Muscle layer of colon (tissue), 2 donors: Measurements from ENCODE around the gene ADAM12.
"Not testable (repeated sequence)": the region's sequence is repeated elsewhere in the genome, so short reads cannot be mapped to it uniquely, and the experiment has no call there.

Experiments
- H3K27ac ChIP-seq: one replicate; pipeline ENCODE4 v1.7.0; 2013; ENCODE audit warnings: low read depth, mild to moderate bottlenecking, low read length, moderate library complexity
- H3K27me3 ChIP-seq, 2 donors: one replicate each; pipeline ENCODE4 v1.7.0; 2013; ENCODE audit warnings: low read length in 2 of 2, mild to moderate bottlenecking in 2 of 2; ENCODE audit not compliant: insufficient read depth in 2 of 2, control insufficient read depth in 1 of 2
- H3K36me3 ChIP-seq: one replicate; pipeline ENCODE4 v1.7.0; 2013; ENCODE audit warnings: mild to moderate bottlenecking, low read length; ENCODE audit not compliant: insufficient read depth
- H3K4me1 ChIP-seq: one replicate; pipeline ENCODE4 v1.7.0; 2013; ENCODE audit warnings: mild to moderate bottlenecking, low read length; ENCODE audit not compliant: insufficient read depth
- H3K4me3 ChIP-seq, 2 donors: one replicate each; pipeline ENCODE4 v1.7.0; 2013; ENCODE audit warnings: low read length in 2 of 2, low read depth in 1 of 2, mild to moderate bottlenecking in 1 of 2, moderate library complexity in 1 of 2
- H3K9ac ChIP-seq: one replicate; pipeline ENCODE4 v1.7.0; 2013; ENCODE audit warnings: low read length
- H3K9me3 ChIP-seq: one replicate; pipeline ENCODE4 v1.7.0; 2013; ENCODE audit warnings: mild to moderate bottlenecking, low read length
- donor health status: abdominal sarcoma.
- donor health status: Adenocarcinoma of cecum.

ADAM12 gene

DNA sequence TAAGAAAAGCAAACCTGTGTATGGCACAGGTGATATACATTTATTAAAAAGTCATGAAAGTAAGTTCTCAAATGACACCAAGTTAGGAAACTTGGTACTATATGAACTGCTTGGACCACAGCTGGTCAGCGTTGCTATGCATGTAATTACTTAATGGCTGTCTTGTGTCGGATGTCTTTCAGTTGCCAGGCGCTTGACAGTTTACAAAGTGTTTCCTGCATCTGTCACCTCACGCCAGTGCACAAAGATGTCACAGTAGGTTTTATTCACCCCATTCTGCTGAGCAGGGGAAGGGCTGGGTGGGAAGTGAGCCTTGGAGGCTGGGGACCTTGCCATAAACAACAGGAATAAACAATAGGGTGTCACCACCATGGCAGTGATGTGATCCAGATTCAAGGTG, 35.8 kb downstream of the ADAM12 start:
- Histone ChIP-seq H3K4me1 (no peaks in the 10 kb centered on the region), H3K27ac (no peak overlapping the region), H3K4me3 (no peak overlapping the region), H3K27me3 (no peaks in the 10 kb centered on the region), H3K9ac (no peak overlapping the region), H3K36me3 (no peaks in the 10 kb centered on the region), H3K9me3 (no peaks in the 10 kb centered on the region)

DNA sequence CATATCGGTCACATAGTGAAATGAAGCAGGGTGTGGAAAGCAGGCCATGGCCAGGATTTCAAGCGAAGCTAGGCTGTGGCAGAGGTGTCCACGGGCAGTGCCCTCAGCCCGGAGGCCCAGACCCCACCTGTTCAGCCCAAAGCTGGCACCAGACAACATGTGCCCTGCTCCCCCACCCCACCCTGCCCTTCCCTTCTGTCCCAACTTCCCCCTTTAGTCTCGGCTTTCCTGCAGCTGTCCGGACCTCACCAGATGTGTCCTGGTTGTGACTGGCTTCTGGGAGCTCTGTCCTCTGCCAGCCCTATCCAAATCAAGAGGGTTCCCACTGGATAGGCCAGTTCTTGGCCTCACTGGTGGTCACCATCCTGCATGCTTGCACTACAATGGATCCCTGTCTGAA, 37.3 kb downstream of the ADAM12 start:
- H3K27me3 ChIP-seq: no peaks in the 10 kb centered on the region

DNA sequence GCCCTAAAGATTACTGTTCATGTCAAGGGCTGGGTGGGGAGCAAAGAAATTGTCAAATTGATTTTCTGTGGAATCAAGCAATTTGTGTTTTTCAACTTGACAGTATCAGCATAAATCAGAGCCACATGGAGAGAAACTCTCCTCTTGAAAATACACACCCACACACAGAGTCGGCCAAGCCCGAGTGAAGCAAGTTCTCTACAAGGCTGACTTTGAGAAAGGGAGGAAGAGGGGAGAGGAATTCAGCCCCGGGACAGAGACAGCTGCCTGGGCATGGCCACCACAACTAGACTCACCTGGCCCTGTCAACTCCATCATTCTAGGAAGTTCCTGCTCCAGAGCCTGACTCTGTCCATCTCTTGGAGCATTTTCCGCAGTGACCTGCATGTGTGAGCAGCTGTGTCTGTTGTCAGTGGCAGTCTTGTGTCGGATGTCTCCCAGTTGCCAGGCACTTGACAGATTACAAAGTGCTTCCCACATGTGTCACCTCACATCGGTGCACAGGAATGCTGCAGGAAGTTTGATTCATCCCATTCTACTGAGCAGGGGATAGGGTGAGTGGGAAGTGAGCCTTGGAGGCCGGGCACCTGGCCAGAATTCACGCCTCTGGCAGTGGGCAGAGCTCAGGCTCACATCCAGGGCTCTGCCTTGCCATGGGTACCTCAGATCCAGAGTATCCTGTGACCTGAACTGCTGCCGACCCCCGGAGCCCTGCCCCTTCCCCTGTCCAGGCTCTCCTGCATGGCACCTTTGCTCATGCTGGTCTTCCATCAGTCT, 37.9 kb downstream of the ADAM12 start:
- Histone ChIP-seq H3K36me3 (no peaks in the 10 kb centered on the region), H3K9ac (no peak overlapping the region), H3K4me1 (no peaks in the 10 kb centered on the region), H3K27ac (no peak overlapping the region), H3K27me3 (no peaks in the 10 kb centered on the region), H3K4me3 (no peak overlapping the region), H3K9me3 (no peaks in the 10 kb centered on the region)

More for the DNA sequence above, 37.3 kb downstream of the ADAM12 start:
- H3K4me3 ChIP-seq: no peak overlapping the region
- H3K9ac ChIP-seq: no peak overlapping the region
- H3K36me3 ChIP-seq: no peaks in the 10 kb centered on the region
- H3K27ac ChIP-seq: no peak overlapping the region
- H3K9me3 ChIP-seq: no peaks in the 10 kb centered on the region
- H3K4me1 ChIP-seq: no peaks in the 10 kb centered on the region

DNA sequence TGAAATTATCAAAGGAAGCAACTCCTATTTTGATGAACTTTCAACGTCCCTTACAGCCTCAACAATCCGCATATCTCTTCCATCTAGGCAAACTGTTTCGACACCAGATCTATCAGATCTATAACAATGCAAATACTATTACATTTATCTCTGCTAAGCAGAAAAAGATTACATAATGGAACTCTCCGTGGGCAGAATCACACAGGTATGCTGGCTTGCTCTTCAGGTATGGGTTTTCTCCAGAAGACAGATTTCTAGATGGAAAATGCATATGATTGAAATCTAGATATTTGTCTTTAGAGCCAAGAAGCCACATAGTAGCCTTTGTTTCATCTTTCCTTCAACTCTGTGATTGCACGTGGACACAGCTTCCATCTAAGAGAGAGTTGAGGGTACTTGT, 38.6 kb downstream of the ADAM12 start:
- no peaks in the 10 kb centered on the region for H3K27me3 ChIP-seq
- H3K9me3 ChIP-seq: no peaks in the 10 kb centered on the region
- no peaks in the 10 kb centered on the region for H3K36me3 ChIP-seq
- H3K4me1 ChIP-seq: no peaks in the 10 kb centered on the region
- no peak overlapping the region for H3K27ac ChIP-seq
- H3K4me3 ChIP-seq: no peak overlapping the region
- no peak overlapping the region for H3K9ac ChIP-seq

DNA sequence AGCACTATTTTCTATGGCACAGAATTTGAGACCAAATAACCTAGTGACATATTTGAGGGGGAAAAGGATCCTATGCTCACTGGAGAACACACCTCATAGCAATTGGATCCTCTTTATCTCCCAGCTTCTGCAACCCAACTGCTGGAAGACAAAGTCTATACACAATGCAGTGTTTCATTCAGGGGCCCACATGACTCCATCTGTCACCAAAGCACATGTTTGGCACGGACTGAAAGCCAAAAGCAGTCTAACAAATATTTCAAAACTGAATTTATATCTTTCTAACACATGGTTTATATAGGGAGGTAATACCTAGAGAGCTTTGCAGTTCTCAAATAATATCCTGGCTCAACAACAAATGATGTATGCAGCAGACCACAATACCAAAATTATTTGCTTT, 39.2 kb downstream of the ADAM12 start:
- no peaks in the 10 kb centered on the region for H3K4me1 ChIP-seq
- no peaks in the 10 kb centered on the region for H3K36me3 ChIP-seq
- H3K9me3 ChIP-seq: no peaks in the 10 kb centered on the region
- no peak overlapping the region for H3K4me3 ChIP-seq
- no peaks in the 10 kb centered on the region for H3K27me3 ChIP-seq
- no peak overlapping the region for H3K27ac ChIP-seq
- H3K9ac ChIP-seq: no peak overlapping the region

DNA sequence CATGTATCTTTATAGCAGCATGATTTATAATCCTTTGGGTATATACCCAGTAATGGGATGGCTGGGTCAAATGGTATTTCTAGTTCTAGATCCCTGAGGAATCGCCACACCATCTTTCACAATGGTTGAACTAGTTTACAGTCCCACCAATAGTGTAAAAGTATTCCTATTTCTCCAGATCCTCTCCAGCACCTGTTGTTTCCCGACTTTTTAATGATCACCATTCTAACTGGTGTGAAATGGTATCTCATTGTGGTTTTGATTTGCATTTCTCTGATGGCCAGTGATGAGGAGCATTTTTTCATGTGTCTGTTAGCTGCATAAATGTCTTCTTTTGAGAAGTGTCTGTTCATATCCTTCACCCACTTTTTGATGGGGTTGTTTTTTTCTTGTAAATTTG, 44.8 kb downstream of the ADAM12 start:
- not testable (repeated sequence) for H3K4me1 ChIP-seq, H3K4me3 ChIP-seq, H3K36me3 ChIP-seq, H3K27ac ChIP-seq, H3K9me3 ChIP-seq, H3K27me3 ChIP-seq, H3K9ac ChIP-seq

DNA sequence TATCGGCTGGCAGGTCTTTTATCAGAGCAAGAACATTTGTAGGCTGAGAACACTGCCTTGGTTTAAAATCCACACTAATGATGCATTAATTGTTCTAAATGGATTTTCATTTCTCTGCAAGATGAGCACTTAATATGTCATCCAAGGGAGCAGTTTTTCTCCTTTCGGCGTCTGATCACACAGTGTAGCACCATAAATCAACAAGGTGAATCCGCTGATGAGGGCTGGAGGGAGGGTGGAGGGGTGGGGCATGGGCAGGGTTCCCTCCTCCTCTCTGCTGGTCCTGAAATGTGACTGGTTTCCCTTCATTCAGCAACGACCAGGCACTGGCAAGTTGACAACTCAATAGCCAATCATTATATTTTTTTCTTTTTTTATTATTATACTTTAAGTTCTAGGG, 45.6 kb downstream of the ADAM12 start:
- Histone ChIP-seq H3K27me3 (no peaks in the 10 kb centered on the region), H3K4me3 (no peak overlapping the region), H3K4me1 (no peaks in the 10 kb centered on the region), H3K27ac (no peak overlapping the region), H3K9ac (no peak overlapping the region), H3K9me3 (no peaks in the 10 kb centered on the region), H3K36me3 (no peaks in the 10 kb centered on the region)

DNA sequence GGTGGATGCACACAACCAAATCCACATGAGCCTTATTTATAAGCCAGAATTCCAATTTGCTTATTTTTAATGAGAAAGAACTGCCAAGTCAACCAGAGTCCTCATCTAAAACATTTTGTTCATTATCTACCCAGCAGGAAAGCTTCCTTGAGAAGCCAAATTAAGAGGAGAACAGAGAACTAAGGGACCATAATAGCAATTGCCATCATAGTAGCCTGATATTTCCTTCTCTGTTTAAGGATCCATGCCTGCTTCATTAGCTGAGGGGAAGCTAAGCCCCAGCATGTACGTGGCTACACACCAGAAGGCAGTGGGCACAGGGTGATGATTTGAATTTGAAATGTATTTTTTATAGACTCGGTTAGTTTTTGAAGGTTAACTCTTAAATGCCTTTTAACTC, 46.8 kb downstream of the ADAM12 start:
- Histone ChIP-seq H3K36me3 (no peaks in the 10 kb centered on the region), H3K4me1 (no peaks in the 10 kb centered on the region), H3K9me3 (no peaks in the 10 kb centered on the region), H3K9ac (no peak overlapping the region), H3K27me3 (no peaks in the 10 kb centered on the region), H3K27ac (no peak overlapping the region), H3K4me3 (no peak overlapping the region)

DNA sequence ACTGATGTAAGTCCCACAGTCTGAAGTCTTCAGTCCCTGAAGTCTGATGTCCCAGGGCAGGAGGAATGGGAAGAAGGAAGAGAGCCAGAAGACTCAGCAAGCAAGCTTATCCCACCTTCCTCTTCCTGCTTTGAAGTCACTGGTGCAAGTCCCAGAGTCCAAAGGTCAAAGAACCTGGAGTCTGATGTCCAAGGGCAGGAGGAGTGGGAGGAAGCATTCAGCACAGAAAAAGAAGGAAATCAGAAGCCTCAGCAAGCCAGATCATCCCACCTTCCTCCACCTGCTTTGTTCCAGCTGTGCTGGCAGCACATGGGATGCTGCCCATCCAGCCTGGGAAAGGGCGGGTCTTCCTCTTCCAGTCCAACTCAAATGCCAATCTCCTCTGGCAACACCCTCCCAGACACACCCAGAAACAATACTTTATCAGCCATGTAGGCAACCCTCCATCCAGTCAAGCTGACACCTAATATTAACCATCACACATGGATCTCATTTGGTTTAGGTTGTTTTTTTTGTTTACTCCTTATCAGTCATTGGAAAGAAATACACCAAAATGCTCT, 50.9 kb downstream of the ADAM12 start:
- Histone ChIP-seq H3K4me1 (no peaks in the 10 kb centered on the region), H3K27me3 (no peaks in the 10 kb centered on the region), H3K9ac (no peak overlapping the region), H3K36me3 (no peaks in the 10 kb centered on the region), H3K9me3 (no peaks in the 10 kb centered on the region), H3K4me3 (no peak overlapping the region), H3K27ac (no peak overlapping the region)

DNA sequence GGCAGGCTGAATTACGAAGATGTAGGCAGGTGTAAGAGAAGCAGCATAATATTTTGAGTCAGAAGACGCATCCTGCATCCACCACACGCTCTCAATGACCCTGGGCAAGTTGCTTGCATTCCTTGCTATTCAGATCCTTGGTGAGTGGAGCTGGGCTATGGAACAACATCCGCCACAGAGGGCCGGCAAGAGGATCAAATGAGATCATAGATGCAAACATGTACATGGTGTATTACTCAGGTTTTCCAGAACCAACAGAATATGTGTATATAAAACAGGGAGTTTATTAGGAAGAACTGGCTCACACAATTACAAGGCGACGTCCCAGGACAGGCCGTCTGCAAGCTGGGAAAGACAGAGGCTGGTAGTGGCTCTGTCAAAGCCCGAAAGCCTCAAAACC, 51.5 kb downstream of the ADAM12 start:
- no peak overlapping the region for H3K4me3 ChIP-seq
- H3K27ac ChIP-seq: no peak overlapping the region
- H3K9ac ChIP-seq: no peak overlapping the region
- H3K36me3 ChIP-seq: no peaks in the 10 kb centered on the region
- no peaks in the 10 kb centered on the region for H3K9me3 ChIP-seq
- H3K27me3 ChIP-seq: no peaks in the 10 kb centered on the region
- H3K4me1 ChIP-seq: no peaks in the 10 kb centered on the region

DNA sequence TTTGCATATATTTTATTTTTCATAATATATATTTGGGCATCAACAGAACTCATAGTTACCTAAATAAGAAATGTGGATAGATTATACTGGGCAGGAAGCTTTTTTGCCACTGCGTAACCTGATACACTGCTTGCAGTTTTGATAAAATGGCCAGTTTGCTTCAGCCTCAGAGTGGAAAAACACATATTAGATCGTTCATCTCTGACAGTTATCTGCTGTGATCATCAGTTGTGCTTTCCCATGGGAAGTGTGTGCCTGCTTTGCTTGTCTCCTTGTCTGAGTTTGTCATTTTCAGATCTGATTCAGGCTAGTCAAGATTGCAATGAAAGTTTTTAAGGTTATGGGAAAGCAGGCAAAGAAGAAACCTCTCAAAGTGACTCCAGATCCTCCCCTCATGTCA, 54.0 kb downstream of the ADAM12 start:
- Histone ChIP-seq H3K9me3 (no peaks in the 10 kb centered on the region), H3K36me3 (no peaks in the 10 kb centered on the region), H3K4me1 (no peaks in the 10 kb centered on the region), H3K4me3 (no peak overlapping the region), H3K27me3 (no peaks in the 10 kb centered on the region), H3K9ac (no peak overlapping the region), H3K27ac (no peak overlapping the region)

DNA sequence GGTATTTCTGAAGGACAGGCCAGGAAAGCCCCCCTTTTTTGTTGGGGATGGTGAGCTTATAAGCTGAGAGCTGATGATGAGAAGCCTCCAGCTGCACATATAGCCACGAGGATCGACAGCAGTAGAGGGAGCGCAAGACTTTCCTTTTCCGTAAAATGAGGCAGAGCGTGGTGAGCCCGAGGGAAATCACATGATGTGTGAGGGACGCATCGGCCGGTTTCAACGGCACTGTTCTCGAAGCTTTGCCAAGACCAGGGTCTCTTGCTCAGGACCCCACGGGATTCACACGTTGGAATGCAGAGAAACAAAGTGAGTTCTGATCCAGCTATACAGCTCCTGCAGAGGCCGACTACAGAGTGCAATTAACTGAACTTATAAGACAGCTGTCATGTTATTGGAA, 55.7 kb downstream of the ADAM12 start:
- Histone ChIP-seq H3K27me3 (no peaks in the 10 kb centered on the region), H3K9ac (no peak overlapping the region), H3K36me3 (no peaks in the 10 kb centered on the region)

More for the DNA sequence above, 55.7 kb downstream of the ADAM12 start:
- H3K9me3 ChIP-seq: no peaks in the 10 kb centered on the region
- H3K4me3 ChIP-seq: no peak overlapping the region
- no peak overlapping the region for H3K27ac ChIP-seq
- no peaks in the 10 kb centered on the region for H3K4me1 ChIP-seq
